ENCODE results near the gene INO80.
"Not testable (repeated sequence)": the region's sequence is repeated elsewhere in the genome, so short reads cannot be mapped to it uniquely, and the experiment has no call there.

The INO80 gene

GRCh38 chr15:41115161-41115651 is 874 bp downstream of the INO80 start:
- no peak for DNase-seq

DNA sequence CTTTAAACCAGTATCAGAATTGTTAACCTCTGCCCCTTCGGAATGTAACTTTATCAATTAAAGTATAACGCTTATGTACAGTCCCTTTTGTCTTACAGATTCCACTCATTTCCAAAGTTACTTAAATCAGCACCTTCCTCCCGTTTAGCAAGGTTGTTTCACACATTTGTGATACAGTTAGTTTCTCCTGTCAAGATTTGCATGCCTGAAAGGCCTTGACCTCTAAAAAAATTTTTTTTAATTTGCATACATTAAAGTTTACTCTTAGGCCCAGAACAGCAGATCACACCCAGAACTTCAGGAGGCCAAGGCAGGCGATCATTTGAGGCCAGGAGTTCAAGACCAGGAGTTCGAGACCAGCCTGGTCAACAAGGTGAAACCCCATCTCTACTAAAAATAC is 9.1 kb downstream of the INO80 start:
- DNase-seq: no peak

DNA sequence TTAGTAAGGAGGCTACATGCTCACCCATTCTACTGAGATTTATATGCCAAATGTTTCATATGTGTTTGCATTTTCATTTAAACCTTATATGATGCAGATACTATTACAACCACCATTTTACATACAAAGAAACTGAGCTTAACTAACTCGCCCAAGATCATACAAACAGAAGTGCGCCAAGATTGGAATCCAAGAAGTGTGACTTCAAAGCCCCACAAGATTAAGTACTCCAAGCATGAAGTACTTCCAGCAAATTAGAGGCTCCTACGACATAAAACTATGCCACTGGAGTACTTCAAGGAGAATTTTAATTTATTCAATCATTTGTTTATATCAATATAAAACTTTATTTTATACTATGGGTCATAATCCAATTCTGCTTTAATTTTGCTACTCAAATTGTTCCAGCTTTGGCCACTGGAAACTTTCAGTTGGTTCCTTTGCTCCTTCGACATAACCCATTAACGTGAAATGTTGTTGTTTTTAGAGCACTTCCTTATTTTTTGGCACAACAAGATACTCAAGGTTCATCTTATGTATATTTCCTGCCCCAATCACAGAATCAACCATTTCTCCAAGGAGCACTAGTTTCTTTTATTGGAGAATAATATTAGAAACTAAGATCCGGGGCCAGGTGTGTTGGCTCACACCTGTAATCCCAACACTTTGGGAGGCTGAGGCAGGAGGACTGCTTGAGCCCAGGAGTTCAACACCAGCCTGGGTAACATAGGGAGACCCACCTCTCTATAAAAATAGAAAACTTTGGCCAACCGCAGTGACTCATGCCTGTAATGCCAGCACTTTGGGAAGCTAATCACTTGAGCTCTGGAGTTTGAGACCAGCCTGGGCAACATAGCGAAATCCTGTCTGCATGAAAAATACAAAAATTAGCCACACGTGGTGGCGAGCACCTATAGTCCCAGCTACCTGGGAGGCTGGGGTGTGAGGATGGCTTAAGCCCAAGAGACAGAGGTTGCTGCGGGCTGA is 10.4 kb downstream of the INO80 start:
- no peak for DNase-seq

DNA sequence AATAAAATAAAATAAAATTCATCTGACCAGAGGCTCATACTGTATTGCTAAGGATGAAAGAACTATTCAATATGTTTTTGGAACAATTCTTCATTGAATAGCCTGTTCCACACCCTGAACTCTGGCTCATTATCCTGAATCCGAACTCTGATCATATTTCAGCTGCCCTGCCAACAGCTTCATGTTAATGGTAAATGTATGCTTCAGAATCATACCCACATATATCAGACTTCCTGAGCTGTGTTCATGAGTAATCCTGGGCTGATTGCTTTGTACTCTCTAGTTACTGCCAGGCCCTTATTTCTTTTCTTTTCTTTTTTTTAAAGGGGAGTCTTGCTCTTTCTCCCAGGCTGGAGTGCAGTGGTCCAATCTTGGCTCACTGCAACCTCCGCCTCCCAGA is 11.8 kb downstream of the INO80 start:
- no peak for DNase-seq

DNA sequence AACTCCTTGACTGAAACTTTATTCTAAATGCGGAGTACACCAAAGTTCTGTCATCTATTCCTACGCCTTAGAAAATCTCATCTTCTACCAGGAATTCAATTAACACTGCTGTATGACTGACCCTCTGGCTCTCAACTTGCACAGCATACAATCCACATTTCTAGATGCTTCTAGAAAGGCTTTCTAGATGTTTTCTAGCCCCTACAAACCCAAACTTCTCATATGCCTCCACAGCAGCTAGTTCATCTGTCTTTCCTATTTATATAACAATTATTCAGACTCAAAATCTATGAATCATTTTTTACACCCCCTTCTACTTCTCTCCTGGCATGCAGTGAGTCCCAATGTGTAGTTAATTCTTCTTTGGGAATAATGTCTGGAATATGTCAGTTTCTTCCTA is 13.2 kb downstream of the INO80 start:
- DNase-seq: no peak

DNA sequence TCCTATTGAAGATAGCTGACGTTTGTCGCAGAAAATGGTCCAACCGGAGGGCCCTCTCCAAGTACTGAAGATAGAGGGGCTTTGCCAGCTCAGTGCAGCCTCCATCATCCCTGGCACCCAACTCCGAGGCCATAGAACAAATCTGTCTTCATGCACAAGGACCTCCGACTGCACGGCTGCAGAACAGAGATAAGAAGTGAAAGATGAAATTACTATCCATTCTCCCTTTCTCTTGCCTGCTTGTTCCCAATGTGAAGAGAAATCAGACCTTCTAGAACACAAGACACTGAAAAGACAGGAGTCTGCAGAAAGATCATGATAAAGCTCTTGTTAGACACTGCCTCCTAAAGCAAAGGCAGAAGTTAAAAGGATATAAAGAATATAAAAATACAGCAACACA is 19.9 kb downstream of the INO80 start:
- no peak for DNase-seq

DNA sequence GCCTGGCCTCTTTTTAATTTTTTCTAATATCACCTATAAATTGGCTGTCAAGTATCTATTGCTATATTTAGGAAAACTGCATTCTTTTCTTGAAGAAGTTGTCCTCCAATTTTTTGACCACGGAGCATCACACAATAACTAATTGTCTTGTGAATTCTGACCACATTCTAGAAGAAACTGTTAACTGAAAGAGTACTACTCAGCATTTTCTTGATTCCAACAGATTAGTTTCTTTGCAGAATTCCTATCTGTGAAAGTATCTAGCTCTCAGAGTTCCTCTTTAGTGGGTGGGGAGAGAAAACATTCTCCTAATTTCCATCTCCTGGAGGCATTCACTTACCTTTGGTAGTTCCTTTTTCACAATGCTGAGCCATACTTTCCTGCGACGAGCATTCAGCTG is 31.1 kb downstream of the INO80 start:
- DNase-seq: no peak

GRCh38 chr15:41080144-41080543 is 35.9 kb downstream of the INO80 start:
- no peak for DNase-seq

DNA sequence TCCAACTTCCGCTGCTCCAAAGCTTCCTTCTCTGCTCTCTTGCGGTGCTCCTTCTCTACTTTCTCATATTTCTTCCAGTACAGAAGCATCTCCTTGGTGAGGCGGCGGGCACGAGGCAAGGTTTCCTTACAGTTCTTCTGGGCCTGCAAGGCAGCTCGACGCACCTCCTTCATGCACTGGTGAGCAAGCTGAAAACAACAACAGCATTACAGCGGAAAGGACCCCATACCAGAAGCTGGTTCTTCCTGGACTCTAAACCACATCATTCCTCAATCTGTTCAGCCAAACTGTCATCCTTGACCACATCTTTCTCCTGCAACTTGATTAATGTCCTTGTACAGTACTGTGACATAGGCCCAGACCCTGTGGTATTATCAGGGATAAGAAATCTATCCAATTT is 36.4 kb downstream of the INO80 start:
- no peak for DNase-seq

- not testable (repeated sequence) for DNase-seq
Measured at GRCh38 chr15:41078879-41079278, 37.2 kb downstream of the INO80 start.

- DNase-seq: no peak
Measured at GRCh38 chr15:41078125-41078524, 38.0 kb downstream of the INO80 start.

DNA sequence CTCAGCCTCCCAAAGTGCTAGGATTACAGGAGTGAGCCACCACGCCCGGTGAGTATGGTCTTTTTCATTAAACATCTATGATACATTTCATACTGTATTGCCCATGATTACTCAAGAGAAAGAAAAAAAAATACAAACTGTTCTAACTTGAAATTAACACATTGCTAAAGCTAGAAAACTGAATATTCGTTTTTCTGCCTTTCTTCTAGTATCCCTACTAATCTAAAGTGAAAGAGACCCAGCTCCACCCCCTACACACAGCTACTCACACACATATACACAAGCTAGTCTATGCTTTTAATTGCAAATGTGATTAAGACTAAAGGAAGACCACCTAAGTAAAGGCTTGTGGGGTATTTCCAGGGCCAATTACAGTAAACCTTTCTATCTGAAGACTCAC is 43.1 kb downstream of the INO80 start:
- no peak for DNase-seq

DNA sequence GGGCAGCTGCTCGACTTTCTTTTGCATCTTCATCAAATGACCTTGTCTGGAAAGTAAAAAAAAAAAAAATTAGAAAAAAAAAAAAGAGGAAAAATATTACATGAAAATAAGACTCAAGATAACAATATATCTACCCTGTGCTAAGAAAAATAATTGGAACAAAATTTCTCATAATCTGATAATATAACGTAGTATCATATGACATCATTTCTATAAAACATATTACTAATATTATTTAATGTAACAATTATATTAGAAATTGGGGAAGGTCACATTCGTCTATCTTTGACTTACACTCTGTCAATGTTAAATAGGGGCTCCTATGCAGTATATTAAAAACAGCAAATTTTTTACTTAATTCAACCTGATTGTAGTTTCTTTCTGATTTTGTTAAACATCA is 44.1 kb downstream of the INO80 start:
- no peak for DNase-seq

- no peak for DNase-seq
Measured at GRCh38 chr15:41066516-41066915, 49.6 kb downstream of the INO80 start.

DNA sequence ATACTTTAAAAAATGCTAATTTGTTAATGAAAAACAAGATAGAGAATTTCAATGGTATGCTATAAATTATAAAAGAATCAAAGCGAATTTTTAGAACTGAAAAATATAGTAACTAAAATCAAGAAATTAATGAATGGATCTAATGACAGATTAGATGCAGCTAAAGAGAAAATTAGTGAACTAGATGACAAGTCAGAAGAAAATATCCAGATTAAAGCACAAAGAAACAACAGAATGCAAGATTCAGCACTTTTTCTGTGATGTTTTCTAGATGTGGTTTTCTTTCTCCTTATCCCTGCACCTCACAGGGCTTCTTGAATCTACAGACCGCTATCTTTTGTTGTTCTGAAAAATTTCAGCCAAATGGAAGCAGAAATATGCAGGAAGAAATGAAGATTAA is 54.4 kb downstream of the INO80 start:
- DNase-seq: no peak

- no peak for DNase-seq
Measured at GRCh38 chr15:41060505-41060904, 55.6 kb downstream of the INO80 start.

DNA sequence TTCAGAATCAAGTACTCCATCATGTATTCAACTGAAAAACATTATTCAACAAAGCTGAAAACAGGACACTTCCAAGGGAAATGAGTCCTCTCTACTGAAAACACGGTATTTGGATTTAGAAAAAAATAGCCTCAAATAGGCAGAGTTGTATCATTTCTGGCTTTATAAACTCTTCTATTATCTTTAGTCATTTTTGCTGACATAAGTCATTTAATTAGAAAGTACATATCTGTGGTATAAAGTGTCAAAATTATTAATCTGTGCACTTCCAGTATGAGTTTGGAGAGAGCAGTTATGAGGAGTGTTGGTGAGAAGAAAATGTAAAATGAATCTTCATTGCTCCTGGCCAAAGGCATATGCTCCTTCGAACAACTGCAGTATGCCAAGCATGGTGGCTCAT is 59.3 kb downstream of the INO80 start:
- DNase-seq: no peak

GRCh38 chr15:41055706-41056105 is 60.4 kb downstream of the INO80 start:
- no peak for DNase-seq

- DNase-seq: no peak
Measured at GRCh38 chr15:41051139-41051538, 64.9 kb downstream of the INO80 start.

DNA sequence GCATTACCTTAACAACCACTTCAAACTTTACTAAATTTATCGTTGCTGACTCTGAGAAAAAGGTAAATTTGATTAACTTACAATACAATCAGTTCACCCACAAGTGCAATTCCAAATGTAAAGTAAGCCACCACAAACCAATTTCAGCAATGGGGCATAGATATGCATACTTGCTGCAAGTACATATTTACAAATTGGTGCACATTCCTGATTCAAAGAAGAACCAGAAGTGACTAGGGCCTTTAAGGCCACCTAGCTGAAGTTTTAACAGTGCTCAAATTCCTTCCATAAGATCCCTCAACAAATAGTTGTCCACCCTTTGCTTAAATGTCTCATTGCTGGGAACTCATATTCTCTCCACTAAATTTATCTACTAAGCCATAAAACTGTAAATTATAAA is 67.2 kb downstream of the INO80 start:
- DNase-seq: no peak

DNA sequence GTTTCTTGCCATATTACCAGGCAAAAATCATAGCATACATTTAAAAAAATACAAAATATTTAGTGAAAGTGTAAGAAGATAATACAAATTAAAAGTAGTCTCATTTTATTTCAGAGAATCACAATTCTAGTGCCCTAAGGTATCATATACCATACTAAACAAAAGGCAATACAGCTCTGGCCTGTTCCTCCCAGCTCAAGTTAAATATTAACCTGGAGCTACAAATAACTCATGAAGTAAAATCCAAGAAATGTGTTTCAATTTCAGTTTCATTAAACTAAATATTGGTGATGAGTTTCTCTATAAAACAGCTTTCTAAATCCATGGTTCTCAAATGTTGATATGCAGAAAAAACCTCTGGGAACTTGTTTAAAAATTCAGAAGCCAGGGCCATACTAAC is 67.7 kb downstream of the INO80 start:
- DNase-seq: no peak

GRCh38 chr15:41047474-41047873 is 68.6 kb downstream of the INO80 start:
- no peak for DNase-seq

DNA sequence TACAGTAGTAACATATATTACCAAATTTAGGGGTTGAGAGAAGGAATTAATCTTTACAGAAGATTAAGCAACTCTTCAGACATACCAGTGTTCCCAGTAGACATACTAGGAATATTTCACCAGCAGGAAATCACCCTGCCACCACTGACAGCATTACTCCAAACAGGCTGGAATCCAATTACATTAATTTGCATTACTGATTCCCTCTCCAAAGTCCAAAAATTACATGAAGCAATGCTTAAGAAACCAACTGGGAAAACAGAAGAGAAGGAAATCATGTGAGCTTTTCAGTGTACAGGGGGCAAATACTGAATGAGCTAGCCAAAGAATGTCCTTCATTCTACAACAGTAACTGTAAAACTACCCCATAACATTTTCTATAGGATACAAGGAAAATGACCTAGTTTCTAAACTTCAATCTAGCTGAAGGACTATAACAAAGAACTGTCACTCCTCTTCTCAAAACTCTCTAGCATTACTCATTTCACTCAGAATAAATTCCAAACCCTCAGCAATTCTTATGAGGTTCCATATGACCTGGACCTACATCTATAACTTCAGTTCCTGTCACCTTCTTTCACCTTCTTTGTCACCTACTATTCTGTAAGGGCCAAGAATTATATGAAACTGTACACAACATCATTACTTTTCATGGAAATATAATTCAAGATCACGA is 72.7 kb downstream of the INO80 start:
- no peak for DNase-seq

DNA sequence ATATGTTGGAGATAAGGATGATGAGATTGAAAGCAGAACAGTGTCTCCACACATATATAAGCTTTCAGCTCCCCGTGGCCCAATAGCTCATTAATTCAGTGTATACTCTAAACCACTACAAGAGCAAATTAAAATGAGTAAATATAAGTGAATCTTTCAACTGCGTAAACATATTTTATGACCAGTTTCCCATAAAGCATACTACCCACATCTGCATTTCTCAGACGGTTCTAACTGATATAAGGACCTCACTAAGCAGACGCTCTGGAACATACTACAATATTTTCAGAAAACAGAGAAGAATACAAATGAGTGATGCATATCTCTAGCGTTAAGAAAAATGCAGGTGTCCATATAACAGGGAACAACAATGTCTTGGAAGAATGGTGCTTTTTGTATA is 73.2 kb downstream of the INO80 start:
- no peak for DNase-seq

Measured in stimulated activated CD4-positive, alpha-beta T cell treated with anti-CD3 and anti-CD28 coated beads, Interleukin-4, amount 100 ng/mL, for 24 hours (primary cell).